ENCODE data around the gene CAMK4. TPM values are rescaled to one million over a fixed set of nuclear protein-coding genes. Genes with fewer than 3 reads are reported as not detected.

The CAMK4 gene
- total RNA-seq, result under 1 TPM; 0.53 to 0.63 TPM
- long read RNA-seq, result 0 reads

DNA sequence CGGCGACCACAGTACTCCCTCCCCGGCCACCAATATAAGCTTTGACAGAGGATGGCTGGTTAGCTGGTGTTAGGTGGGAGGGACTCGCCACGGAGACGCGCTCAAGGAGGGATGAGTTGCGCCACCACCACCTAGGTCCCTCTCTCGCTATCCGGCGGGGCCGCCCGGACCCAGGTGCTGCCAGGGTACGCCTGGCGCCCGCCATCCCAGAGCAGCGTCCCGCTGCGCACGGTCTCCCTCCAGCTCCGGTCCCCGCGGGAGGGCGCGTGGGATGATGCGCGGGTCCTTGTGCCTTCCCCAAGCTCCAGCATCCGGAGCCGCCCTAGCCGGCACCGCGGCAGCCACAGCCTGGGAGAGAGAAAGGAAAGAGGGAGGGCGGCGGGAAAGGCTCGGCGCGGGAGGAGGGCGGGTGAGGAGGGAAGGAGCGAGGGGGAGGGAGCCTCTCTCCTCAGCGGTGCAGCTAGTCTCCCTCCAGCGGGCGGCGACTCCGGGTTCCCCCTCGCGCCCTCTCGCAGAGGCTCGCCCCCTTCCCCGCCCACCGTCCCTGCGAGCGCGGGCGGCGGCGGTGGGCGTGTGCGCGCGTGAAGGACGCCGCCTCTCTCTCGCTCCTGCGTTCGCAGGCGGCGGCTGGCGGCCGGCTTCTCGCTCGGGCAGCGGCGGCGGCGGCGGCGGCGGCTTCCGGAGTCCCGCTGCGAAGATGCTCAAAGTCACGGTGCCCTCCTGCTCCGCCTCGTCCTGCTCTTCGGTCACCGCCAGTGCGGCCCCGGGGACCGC lies at the start of gene CAMK4:
TSS of gene CAMK4 (plus strand) at position 598 of the 774 bp plus-strand sequence. CDS start at position 698, 100 bp downstream.
- peak; percentile 58 for DNase-seq
- intact Hi-C loops (cut with DNase I), result no loop called here
- peak; percentile 90 to 96 for ATAC-seq

DNA sequence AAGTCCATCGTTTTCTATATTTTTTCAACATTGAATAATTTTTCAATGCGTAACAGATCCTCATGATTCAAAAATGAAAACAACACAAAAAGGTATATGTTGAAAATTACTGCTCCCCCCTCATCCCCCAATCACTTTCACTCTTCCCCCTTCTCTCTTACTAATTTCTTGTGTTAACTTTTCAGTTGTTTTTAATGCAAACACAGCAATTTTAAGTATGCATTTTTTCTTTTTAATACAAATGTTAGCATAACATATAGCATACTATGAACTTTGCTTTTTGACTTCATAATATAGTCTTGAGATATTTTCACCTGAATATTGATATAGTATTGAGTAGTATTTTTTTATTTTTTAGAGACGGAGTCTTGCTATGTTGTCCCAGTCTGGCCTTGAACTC lies 41.1 kb upstream of the CAMK4 start:
- ATAC-seq (no peak), DNase-seq (no peak)

DNA sequence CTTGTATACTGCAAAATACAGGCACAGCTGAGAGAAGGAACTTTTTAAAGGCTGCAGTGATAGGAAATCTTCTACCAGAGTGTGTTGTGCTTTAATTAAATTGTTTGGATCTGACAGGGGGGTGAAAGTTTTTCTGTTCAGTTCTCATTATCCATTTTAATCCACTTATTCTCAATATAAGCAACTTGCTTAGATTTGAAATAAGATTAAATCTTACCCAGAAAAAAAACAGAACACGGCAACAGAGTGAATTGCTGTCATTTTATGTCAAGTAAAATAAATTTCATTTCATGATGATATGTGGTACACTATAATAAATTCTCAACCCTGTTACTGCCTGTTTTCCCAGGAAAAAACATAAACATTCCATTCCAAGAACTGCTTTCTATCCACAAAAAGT lies 37.1 kb upstream of the CAMK4 start:
- DNase-seq (no peak), ATAC-seq (no peak)
- intact Hi-C loops (cut with DNase I), result no loop called here

More for the DNA sequence above, 41.1 kb upstream of the CAMK4 start:
- intact Hi-C loops (cut with DNase I), result no loop called here

DNA sequence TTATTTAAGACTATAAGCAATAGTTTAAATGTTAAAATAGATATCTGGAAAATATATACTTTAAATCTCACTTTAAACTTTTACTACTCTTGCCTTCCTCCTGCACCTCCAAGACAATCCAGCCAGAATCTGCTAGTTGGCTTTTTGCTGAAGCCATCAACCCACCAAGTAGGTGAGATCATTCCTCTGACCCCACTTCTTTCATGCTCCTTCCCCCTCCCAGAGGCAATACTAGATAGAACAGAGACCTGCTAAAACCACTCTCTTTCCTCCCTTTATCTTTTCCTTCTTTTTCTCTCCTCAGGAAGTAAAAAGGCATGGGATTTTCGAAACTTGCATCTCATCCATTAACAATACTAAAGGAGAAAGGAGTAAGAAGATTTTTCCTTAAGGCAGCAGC lies 30.1 kb upstream of the CAMK4 start:
- intact Hi-C loops (cut with DNase I), result no loop called here
- DNase-seq (no peak), ATAC-seq (no peak)

DNA sequence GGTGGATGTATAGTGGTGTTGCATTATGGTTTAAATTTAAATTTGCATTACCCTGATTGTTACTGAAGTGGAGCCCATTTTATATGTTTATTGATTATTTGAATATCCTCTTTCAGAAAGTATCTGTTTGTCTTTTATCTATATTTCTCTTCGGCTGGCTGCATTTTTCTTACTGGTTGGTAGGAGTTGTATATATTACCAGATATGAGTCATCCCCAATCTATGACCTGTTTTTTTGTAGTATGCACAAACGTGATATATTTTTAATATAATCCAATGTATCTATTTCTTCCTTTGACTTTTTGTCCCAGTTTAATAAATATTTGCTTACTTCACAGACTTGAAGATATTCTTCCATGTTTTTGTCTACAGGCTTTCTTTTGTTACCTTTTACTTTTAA lies 29.3 kb upstream of the CAMK4 start:
- ATAC-seq (no peak), DNase-seq (no peak)
- intact Hi-C loops (cut with DNase I), result no loop called here

DNA sequence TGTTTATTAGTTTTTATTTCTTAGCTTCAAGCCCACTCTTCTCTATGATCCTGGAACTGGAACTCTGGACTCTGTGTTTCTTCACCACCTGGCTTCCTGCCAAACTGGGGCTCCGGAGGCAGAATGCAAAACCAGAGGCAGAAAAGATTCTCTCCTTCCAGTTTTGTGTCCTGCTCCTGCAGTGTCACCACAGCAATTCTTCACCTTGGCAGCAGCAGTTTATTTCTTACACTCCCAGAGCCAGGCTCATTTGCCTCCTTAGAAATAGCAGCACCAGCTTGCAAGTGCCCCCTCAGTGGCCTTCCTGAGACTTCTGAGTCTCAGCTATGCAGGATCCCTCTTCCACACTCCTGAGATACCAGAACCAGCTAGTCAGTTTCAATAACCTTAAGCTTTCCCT lies 26.7 kb upstream of the CAMK4 start:
- ATAC-seq (no peak), DNase-seq (peak; percentile 33)
- intact Hi-C loops (cut with DNase I), result no loop called here

DNA sequence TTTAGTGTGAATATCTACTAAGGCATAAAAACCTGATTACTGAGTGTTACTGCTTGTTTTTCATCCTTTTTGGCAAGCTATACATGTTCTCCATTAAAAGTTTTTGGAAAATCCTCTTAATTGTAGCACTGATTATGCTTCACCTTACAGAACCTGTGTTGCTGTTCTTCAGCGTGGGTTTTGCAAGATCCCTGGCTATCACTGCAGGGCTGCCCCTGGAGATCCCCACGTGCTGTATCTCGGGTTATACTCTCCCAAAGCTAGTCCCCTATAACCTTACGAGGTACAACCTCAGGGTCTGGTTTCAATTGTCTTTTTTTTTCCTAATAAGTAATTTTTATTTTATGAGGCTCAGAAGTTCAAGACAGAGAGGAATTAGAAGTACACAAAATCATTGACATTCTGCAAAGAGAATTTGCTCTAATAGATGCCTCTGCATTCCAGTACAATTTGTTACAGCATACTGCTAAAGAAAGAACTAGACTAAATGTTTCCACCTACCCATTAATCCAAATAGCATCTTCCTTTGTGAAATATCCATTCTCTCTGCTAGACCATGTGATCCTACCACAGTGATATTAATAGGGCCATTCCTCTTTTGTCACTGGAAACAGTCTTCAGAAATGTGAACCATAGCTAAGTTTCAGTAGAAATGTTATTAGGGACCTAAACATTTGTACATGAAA lies 25.8 kb upstream of the CAMK4 start:
- intact Hi-C loops (cut with DNase I), result no loop called here
- ATAC-seq, result no peak
- DNase-seq, result no peak

DNA sequence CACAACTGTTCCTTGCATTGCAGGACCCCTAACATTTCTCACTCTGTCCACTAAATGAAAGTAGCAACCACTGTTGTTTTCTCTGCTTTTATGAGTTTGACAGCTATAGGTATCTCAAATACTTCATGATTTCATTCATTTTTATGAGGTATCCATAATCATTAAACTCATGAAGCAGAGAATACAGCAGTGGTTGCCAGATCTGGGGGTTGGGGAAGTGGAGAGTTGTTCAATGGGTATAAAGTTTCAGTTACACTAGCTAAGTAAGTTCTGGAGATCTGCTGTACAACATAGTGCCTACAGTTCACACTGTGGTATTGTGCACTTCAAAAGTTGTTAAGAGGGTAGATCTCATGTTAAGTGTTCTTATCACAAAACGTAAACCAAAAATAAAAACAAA lies 23.4 kb upstream of the CAMK4 start:
- intact Hi-C loops (cut with DNase I), result no loop called here
- ATAC-seq, result no peak
- no peak for DNase-seq

DNA sequence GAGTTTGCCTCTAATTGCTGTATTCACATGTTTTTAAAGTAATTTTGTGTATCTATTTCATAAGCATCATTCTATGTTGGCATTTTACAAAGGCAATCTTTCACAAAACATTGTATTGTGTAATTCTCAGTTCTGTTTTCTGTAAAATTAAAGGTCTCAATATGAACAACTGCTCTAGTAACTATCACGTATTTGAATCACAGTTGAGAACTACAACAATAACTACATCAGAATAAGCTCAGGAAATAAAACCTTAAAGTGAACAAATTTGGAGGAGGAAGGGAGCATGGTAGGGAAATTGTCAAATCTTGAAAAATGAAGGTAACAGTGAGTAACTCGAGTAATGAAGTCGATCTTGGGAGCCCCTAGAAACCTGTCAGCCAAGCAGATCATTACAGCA lies 22.5 kb upstream of the CAMK4 start:
- ATAC-seq (no peak), DNase-seq (no peak)
- intact Hi-C loops (cut with DNase I), result no loop called here

DNA sequence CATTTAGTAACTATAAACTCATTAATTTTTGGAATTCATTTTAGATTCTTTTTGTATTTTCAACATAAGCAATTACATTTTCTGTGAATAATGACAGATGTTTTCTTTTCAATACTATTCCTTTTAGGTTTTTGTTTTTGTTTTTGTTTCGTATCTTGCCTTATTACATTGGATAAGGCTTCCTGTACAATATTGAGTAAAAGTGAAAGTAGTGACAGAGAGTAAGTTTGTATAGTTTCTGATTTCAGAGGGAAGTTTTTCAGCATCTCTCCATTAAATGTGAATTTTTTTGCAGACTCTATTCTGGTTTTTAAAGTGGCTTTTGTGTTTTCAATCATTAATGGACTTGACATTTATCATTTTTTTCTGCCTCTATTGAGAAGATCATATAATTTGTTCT lies 12.8 kb upstream of the CAMK4 start:
- intact Hi-C loops (cut with DNase I), result no loop called here
- ATAC-seq (no peak), DNase-seq (no peak)

DNA sequence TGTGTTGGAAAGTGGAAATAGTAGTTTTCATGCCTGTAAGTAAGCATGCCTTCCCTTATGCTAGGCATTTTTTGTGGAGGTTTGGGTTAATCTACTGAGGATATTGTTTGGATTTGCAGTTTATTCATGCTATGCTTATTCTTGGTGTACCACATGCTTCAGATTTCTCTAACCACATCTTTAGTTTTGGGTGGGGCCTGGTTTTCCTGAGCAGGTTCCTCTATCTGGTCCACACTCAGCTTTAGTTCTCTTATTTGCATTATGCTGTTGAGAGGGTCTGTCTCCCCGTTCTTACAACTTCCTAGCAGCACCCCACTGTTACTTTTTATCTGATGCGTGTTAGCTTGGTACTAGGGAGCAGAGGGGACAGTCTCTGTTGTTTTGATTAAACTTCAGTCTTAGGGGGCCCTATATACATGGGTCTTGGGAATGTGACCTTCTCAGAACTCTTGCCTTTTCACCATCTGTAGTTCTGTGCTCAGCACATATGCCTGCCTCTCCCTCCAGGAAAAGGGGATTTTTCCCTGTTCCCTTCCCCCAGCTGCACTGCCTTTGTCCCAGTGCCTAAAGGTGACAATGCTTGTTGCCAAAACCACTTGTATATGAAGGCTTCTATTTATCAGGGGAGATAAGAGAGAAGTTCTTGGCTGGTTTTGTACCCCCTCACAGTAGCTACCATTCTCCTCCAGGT lies 10.0 kb upstream of the CAMK4 start:
- intact Hi-C loops (cut with DNase I), result no loop called here
- DNase-seq (no peak), ATAC-seq (no peak)

DNA sequence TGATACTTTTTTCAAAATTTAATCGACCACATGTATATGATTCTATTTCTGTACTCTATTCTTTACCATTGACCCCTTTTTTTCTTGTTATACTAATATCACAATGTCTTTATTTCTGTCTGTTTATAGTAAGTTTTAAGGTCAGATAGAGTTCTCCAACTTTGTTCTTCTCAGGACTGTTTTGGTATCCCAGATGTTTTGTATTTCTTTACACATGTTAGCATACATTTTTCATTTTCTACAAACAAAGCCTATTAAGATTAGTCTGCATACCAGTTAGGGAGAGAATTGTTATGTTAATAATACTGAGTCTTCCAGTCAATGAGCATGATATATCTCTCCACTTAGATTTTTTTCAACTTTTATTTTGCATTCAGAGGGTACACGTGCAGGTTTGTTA lies 8.2 kb upstream of the CAMK4 start:
- intact Hi-C loops (cut with DNase I), result no loop called here
- no peak for DNase-seq
- no peak for ATAC-seq

DNA sequence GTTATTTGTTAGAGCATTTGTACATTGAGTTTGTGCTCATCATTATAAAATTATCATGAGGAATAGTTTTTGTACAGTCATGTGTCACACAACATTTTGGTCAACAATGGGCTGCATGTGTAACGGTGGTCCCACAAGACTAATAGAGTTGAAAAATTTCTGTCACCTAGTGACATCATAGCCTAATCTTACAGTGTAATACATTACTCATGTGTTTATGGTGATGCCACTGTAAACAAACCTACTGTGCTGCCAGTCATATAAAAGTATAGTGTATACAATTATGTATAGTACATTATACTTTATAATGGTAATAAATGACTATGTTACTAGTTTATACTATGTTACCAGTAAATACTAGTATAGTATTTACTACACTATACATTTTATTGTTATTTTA lies 3.0 kb upstream of the CAMK4 start:
- intact Hi-C loops (cut with DNase I), result no loop called here
- ATAC-seq (no peak), DNase-seq (no peak)

DNA sequence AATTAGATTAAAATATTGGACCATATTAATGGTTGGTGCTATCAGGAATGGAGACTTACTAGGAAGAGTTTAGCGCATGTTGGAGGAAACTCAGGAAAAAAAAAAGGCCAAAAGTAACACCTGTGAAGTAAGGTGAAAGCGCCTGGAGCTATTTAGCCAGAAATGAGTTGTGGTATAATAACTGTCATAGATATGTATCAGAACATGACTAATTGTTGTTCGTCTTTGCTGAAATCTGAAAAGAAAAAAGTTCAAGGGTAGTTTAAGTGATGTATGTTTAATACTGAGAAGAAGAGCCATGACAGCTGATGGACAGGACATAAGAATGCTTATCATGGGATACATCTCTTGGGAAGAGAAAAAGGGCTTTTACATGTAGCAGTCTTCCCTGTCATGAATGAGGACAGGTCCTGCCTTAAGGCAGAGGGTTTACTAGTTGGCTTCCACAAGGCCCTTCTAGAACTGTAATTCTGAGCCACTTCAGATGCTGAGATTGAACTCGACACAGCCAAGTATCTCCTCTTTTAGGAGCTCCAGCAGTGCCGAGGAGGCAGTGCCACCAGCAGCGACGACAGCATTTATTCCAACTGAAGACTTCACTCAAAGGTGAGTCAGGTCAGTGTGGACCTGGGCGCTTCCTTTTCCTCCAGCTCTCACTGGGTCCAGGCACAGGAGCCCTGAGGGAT lies 940 bp upstream of the CAMK4 start:
- no peak for ATAC-seq
- intact Hi-C loops (cut with DNase I), result no loop called here
- no peak for DNase-seq

DNA sequence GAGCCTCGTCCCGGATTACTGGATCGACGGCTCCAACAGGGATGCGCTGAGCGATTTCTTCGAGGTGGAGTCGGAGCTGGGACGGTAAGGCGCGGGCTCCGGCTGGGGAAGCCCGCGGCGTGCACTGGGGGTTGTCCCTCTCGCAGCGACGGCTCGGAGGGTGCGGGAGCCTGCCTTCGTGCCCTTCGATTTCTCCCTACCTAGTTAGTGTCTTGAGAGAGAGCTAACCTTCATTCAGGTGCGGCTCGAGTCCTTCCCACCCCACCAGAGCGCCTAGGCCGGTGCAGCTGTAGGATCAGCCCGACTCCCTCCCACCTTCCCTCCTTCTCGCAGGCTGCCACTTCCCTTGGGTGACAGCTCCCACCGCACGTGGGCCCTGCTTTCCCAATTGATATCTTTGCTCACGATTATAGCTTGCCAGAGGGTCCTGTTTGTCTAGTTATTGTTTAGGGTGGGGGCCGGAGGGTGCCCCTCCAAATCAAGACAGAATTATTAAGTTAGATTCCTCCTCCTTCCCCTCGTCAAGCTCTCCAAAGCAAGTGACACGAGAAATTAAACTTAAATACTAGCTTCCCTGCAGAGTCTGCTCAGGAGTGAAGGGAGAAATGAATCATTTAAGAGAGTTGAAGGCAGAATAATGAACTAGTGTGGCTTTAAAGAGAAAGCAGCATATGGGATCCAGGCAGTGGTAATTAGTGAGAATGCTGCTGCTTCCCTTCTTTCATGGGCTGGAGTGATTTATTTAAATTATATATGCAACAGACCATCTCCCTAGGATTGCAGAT lies 569 bp downstream of the CAMK4 start:
- ATAC-seq, result peak in 1 of 2 donors; percentile 2
- intact Hi-C loops (cut with DNase I), result no loop called here
- no peak for DNase-seq

DNA sequence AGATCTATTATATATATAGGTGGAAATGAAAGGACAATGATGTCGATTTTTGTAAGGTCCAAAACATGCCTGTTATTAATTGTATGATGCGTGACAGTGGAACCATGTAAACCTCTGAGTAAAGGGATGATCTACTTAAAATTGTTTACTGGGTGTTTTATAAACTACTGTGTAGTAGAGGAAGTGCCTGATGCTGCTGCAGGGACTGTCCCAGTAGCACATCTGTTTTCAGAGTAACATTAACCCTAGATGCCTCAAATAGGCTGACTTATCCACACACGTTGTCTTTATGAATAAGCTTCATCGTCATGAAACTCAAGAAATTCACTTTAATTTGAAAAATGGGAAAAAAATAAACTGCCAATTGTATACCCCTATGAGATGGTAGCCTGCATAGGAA lies 1.7 kb downstream of the CAMK4 start:
- intact Hi-C loops (cut with DNase I), result no loop called here
- DNase-seq (no peak), ATAC-seq (no peak)

DNA sequence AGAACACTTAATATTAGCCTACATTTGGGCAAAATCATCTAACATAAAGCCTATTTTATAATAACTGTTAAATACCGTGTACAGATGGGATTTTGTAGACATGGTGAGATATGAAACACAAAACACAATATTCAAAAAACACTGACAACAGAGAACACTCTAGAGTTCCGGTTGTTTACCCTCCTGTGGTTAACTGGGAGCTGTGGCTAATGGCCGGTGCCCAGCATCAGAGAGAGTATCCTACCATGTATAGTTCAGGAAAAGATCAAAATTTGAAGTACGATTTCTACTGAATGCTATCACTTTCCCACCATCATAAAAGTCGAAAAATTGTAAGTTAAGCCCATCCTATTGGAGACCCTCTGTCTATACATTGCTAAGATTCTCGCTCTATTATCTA lies 2.4 kb downstream of the CAMK4 start:
- DNase-seq, result no peak
- ATAC-seq, result no peak
- intact Hi-C loops (cut with DNase I), result no loop called here

DNA sequence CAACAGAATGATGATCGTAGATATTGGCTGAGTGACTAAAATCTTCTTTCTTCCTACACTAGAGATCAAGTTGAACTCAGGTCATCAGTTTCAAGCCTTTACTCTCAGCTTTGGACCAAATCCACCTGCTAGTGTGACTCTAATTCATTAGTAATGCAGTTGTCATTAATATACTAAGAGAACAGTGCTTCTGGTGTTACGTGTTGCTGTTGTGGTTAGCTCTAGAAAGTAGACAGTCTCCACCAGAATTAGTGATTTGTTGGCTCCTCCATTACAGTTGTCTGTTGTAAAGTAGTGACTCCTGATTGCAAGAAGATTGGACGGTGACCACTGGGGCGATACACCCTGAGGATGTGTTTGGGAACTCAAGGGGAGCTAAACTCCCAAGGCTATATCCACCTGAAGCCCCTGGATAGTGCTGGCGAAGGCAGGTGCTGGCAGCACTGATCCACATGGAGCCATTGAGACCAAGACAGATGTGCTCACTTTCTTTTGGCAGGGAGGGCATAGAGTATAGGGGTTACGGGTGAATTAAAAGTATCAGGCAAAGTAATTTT lies 3.1 kb downstream of the CAMK4 start:
- no peak for DNase-seq

DNA sequence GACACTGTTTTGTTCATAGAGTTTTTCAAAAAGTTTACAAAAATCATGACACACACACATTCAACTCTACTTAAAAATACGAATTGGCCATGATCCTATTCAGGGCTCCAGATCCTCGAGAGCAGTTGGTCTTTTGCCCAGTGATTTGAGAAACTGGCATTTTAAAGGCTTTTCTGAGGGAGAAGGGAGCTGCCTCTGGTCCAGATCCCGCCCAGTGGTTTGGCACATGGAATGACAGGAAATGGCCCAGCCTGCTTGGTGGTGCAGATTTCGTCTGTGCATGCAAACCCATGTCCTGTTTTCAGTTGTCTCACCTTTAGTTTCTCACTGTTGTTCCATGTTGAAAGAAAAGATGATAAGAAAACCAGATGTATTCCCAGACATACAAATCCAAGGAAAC lies 3.6 kb downstream of the CAMK4 start:
- intact Hi-C loops (cut with DNase I), result no loop called here
- ATAC-seq (no peak), DNase-seq (no peak)

More for the DNA sequence above, 3.1 kb downstream of the CAMK4 start:
- intact Hi-C loops (cut with DNase I), result no loop called here
- no peak for ATAC-seq
